ENCODE measurements around the gene CDKN1B.

The CDKN1B gene

GRCh38 chr12:12715459-12716150, 1.6 kb upstream of the CDKN1B start:
- TF ChIP-seq GATA2 (IDR thresholded peaks at IDR 0.05; ENCODE audit: low read depth, low read length) (no peak), GATA3 (IDR thresholded peaks at IDR 0.05; ENCODE audit: low read depth, low read length) (no peak)

- no peak for TF ChIP-seq GATA3 (IDR thresholded peaks at IDR 0.05; ENCODE audit: low read depth, low read length)
- no peak for TF ChIP-seq GATA2 (IDR thresholded peaks at IDR 0.05; ENCODE audit: low read depth, low read length)
Observed at GRCh38 chr12:12716151-12716792, 896 bp upstream of the CDKN1B start.

- TF ChIP-seq GATA3 (IDR thresholded peaks at IDR 0.05; ENCODE audit: low read depth, low read length) (no peak), GATA2 (IDR thresholded peaks at IDR 0.05; ENCODE audit: low read depth, low read length) (no peak)
Observed at GRCh38 chr12:12717586-12718380, 615 bp downstream of the CDKN1B start.

GRCh38 chr12:12718381-12718759, 1.2 kb downstream of the CDKN1B start:
- TF ChIP-seq GATA3 (IDR thresholded peaks at IDR 0.05; ENCODE audit: low read depth, low read length) (no peak), GATA2 (IDR thresholded peaks at IDR 0.05; ENCODE audit: low read depth, low read length) (no peak)

GRCh38 chr12:12718853-12719252, 1.7 kb downstream of the CDKN1B start:
- TF ChIP-seq GATA3 (IDR thresholded peaks at IDR 0.05; ENCODE audit: low read depth, low read length) (no peak), GATA2 (IDR thresholded peaks at IDR 0.05; ENCODE audit: low read depth, low read length) (no peak)

- TF ChIP-seq GATA2 (IDR thresholded peaks at IDR 0.05; ENCODE audit: low read depth, low read length) (no peak), GATA3 (IDR thresholded peaks at IDR 0.05; ENCODE audit: low read depth, low read length) (no peak)
Observed at GRCh38 chr12:12719496-12719895, 2.3 kb downstream of the CDKN1B start.

- TF ChIP-seq GATA2 (IDR thresholded peaks at IDR 0.05; ENCODE audit: low read depth, low read length) (no peak), GATA3 (IDR thresholded peaks at IDR 0.05; ENCODE audit: low read depth, low read length) (no peak)
Observed at GRCh38 chr12:12720052-12720451, 2.9 kb downstream of the CDKN1B start.

- TF ChIP-seq GATA2 (IDR thresholded peaks at IDR 0.05; ENCODE audit: low read depth, low read length): no peak
- no peak for TF ChIP-seq GATA3 (IDR thresholded peaks at IDR 0.05; ENCODE audit: low read depth, low read length)
Observed at GRCh38 chr12:12720672-12721161, 3.5 kb downstream of the CDKN1B start.

GRCh38 chr12:12721176-12721751, 4.1 kb downstream of the CDKN1B start:
- no peak for TF ChIP-seq GATA3 (IDR thresholded peaks at IDR 0.05; ENCODE audit: low read depth, low read length)
- TF ChIP-seq GATA2 (IDR thresholded peaks at IDR 0.05; ENCODE audit: low read depth, low read length): no peak

GRCh38 chr12:12721814-12722434, 4.8 kb downstream of the CDKN1B start:
- TF ChIP-seq GATA3 (IDR thresholded peaks at IDR 0.05; ENCODE audit: low read depth, low read length) (no peak), GATA2 (IDR thresholded peaks at IDR 0.05; ENCODE audit: low read depth, low read length) (no peak)

- TF ChIP-seq GATA2 (IDR thresholded peaks at IDR 0.05; ENCODE audit: low read depth, low read length) (no peak), GATA3 (IDR thresholded peaks at IDR 0.05; ENCODE audit: low read depth, low read length) (no peak)
Observed at GRCh38 chr12:12722435-12723148, 5.4 kb downstream of the CDKN1B start.

- TF ChIP-seq GATA2 (IDR thresholded peaks at IDR 0.05; ENCODE audit: low read depth, low read length) (no peak), GATA3 (IDR thresholded peaks at IDR 0.05; ENCODE audit: low read depth, low read length) (no peak)
Observed at GRCh38 chr12:12723149-12723680, 6.0 kb downstream of the CDKN1B start.
